ENCODE measurements around the gene KCNN2. TPM values are rescaled to one million over a fixed set of nuclear protein-coding genes. Genes with fewer than 3 reads are reported as not detected.

Gene KCNN2
- total and polyA plus RNA-seq, 2 experiments from 2014 or later = not detected

GRCh38 chr5:114417519-114417918 lies 55.6 kb downstream of the KCNN2 start:
- peaks cover 5% of the 10 kb centered on the region; the same call in 1 of the 2 replicates for H3F3A ChIP-seq (ENCODE audit: insufficient read depth)
- H3K79me2 ChIP-seq (ENCODE audit: insufficient read depth) = no peaks in the 10 kb centered on the region
- no peak overlapping the region for H3K27ac ChIP-seq
- no peaks in the 10 kb centered on the region for H3K9me3 ChIP-seq (ENCODE audit: low read depth)
- H3K4me3 ChIP-seq = no peak overlapping the region
- no peak for DNase-seq
- H4K20me1 ChIP-seq (ENCODE audit: insufficient read depth) = no peaks in the 10 kb centered on the region
- H3K4me2 ChIP-seq (ENCODE audit: unreplicated experiment) = no peak overlapping the region
- no peak overlapping the region for H2AFZ ChIP-seq
- H3K9me2 ChIP-seq (ENCODE audit: insufficient read depth) = no peaks in the 10 kb centered on the region
- 7 to 11% methylated on average over 2 of the region's 2 CpGs for WGBS, 2 experiments (ENCODE audit: low coverage in 1 of 2, low lambda C conversion rate in 2 of 2, missing lambda C conversion rate in 2 of 2)
- H3K27me3 ChIP-seq (replicated peaks; ENCODE audit: insufficient read depth) = peaks cover 11% of the 10 kb centered on the region; the same call in 1 of the 2 replicates
- no peak overlapping the region for H3K9ac ChIP-seq
- TF ChIP-seq EZH2phosphoT487 (IDR thresholded peaks at IDR 0.05; ENCODE audit: insufficient read depth, low read depth) (no peak), EZH2 (IDR thresholded peaks at IDR 0.05; ENCODE audit: insufficient read depth, poor library complexity, severe bottlenecking) (no peak)
- in situ Hi-C loops (cut with MboI) = no loop called here
- H3K4me1 ChIP-seq (ENCODE audit: insufficient read depth) = peaks cover 4% of the 10 kb centered on the region; the same call in 1 of the 2 replicates
- no peaks in the 10 kb centered on the region for H3K36me3 ChIP-seq (ENCODE audit: low read depth)

GRCh38 chr5:114418176-114419066 lies 56.6 kb downstream of the KCNN2 start:
- Histone ChIP-seq H3K9me2 (ENCODE audit: insufficient read depth) (no peaks in the 10 kb centered on the region), H3K79me2 (ENCODE audit: insufficient read depth) (no peaks in the 10 kb centered on the region), H3K27me3 (replicated peaks; ENCODE audit: insufficient read depth) (peaks cover 11% of the 10 kb centered on the region; the same call in 1 of the 2 replicates), H3K4me2 (ENCODE audit: unreplicated experiment) (no peak overlapping the region), H3K4me1 (ENCODE audit: insufficient read depth) (no peaks in the 10 kb centered on the region), H3K36me3 (ENCODE audit: low read depth) (no peaks in the 10 kb centered on the region), H3K27ac (no peak overlapping the region), H3K4me3 (no peak overlapping the region), H3F3A (ENCODE audit: insufficient read depth) (no peaks in the 10 kb centered on the region), H2AFZ (no peak overlapping the region), H4K20me1 (ENCODE audit: insufficient read depth) (no peaks in the 10 kb centered on the region), H3K9ac (no peak overlapping the region), H3K9me3 (ENCODE audit: low read depth) (no peaks in the 10 kb centered on the region)
- in situ Hi-C loops (cut with MboI) = no loop called here
- DNase-seq = no peak
- WGBS, 2 experiments (ENCODE audit: low coverage in 1 of 2, low lambda C conversion rate in 2 of 2, missing lambda C conversion rate in 2 of 2) = 17% methylated on average over 8 of the region's 8 CpGs
- TF ChIP-seq EZH2phosphoT487 (IDR thresholded peaks at IDR 0.05; ENCODE audit: insufficient read depth, low read depth) (no peak), EZH2 (IDR thresholded peaks at IDR 0.05; ENCODE audit: insufficient read depth, poor library complexity, severe bottlenecking) (no peak)

- no peaks in the 10 kb centered on the region for H3K9me2 ChIP-seq (ENCODE audit: insufficient read depth)
- no peak overlapping the region for H2AFZ ChIP-seq
- peaks cover 11% of the 10 kb centered on the region; the same call in 1 of the 2 replicates for H3K27me3 ChIP-seq (replicated peaks; ENCODE audit: insufficient read depth)
- H3K4me3 ChIP-seq = no peak overlapping the region
- TF ChIP-seq EZH2 (IDR thresholded peaks at IDR 0.05; ENCODE audit: insufficient read depth, poor library complexity, severe bottlenecking) (no peak), EZH2phosphoT487 (IDR thresholded peaks at IDR 0.05; ENCODE audit: insufficient read depth, low read depth) (no peak)
- no peaks in the 10 kb centered on the region for H3K36me3 ChIP-seq (ENCODE audit: low read depth)
- no peaks in the 10 kb centered on the region for H3K4me1 ChIP-seq (ENCODE audit: insufficient read depth)
- no peaks in the 10 kb centered on the region for H3F3A ChIP-seq (ENCODE audit: insufficient read depth)
- H4K20me1 ChIP-seq (ENCODE audit: insufficient read depth) = no peaks in the 10 kb centered on the region
- no peak overlapping the region for H3K4me2 ChIP-seq (ENCODE audit: unreplicated experiment)
- H3K27ac ChIP-seq = no peak overlapping the region
- DNase-seq = no peak
- in situ Hi-C loops (cut with MboI) = no loop called here
- no peak overlapping the region for H3K9ac ChIP-seq
- no peaks in the 10 kb centered on the region for H3K9me3 ChIP-seq (ENCODE audit: low read depth)
- WGBS, 2 experiments (ENCODE audit: low coverage in 1 of 2, low lambda C conversion rate in 2 of 2, missing lambda C conversion rate in 2 of 2) = 27 to 31% methylated on average over 1 of the region's 1 CpG
- no peaks in the 10 kb centered on the region for H3K79me2 ChIP-seq (ENCODE audit: insufficient read depth)
Observed at GRCh38 chr5:114419067-114419388, 57.2 kb downstream of the KCNN2 start.

- Histone ChIP-seq H3K4me3 (no peak overlapping the region), H3K36me3 (ENCODE audit: low read depth) (no peaks in the 10 kb centered on the region), H3K9me2 (ENCODE audit: insufficient read depth) (no peaks in the 10 kb centered on the region), H2AFZ (no peak overlapping the region), H3F3A (ENCODE audit: insufficient read depth) (no peaks in the 10 kb centered on the region), H3K27me3 (replicated peaks; ENCODE audit: insufficient read depth) (peaks cover 11% of the 10 kb centered on the region; the same call in 1 of the 2 replicates), H3K79me2 (ENCODE audit: insufficient read depth) (no peaks in the 10 kb centered on the region), H3K9ac (no peak overlapping the region), H3K4me2 (ENCODE audit: unreplicated experiment) (no peak overlapping the region), H3K4me1 (ENCODE audit: insufficient read depth) (no peaks in the 10 kb centered on the region), H3K27ac (no peak overlapping the region), H4K20me1 (ENCODE audit: insufficient read depth) (no peaks in the 10 kb centered on the region), H3K9me3 (ENCODE audit: low read depth) (no peaks in the 10 kb centered on the region)
- TF ChIP-seq EZH2phosphoT487 (IDR thresholded peaks at IDR 0.05; ENCODE audit: insufficient read depth, low read depth) = no peak
- TF ChIP-seq EZH2 (IDR thresholded peaks at IDR 0.05; ENCODE audit: insufficient read depth, poor library complexity, severe bottlenecking) = no peak
- in situ Hi-C loops (cut with MboI) = no loop called here
- DNase-seq = peak; percentile 2
Observed at GRCh38 chr5:114419959-114420358, 58.1 kb downstream of the KCNN2 start.

Measured in GM23248 (cell line).